Measurements from ENCODE around the gene CHKB.

Gene CHKB

GRCh38 chr22:50587407-50587806 is 4.8 kb upstream of the CHKB start:
- Mint-ChIP-seq H3K4me3 (no peak overlapping the region), H3K9me3 (no peaks in the 10 kb centered on the region), H3K27ac (no peak overlapping the region), H3K36me3 (ENCODE audit: low read depth) (peaks cover 8% of the 10 kb centered on the region), H3K27me3 (no peaks in the 10 kb centered on the region), H3K4me1 (ENCODE audit: low read depth) (peaks cover 7% of the 10 kb centered on the region)
- DNase-seq, result no peak

GRCh38 chr22:50586416-50586815 is 3.8 kb upstream of the CHKB start:
- H3K4me3 Mint-ChIP-seq, result no peak overlapping the region
- peaks cover 16% of the 10 kb centered on the region for H3K36me3 Mint-ChIP-seq (ENCODE audit: low read depth)
- DNase-seq, result no peak
- no peaks in the 10 kb centered on the region for H3K9me3 Mint-ChIP-seq
- H3K27ac Mint-ChIP-seq, result no peak overlapping the region
- peaks cover 11% of the 10 kb centered on the region for H3K4me1 Mint-ChIP-seq (ENCODE audit: low read depth)
- H3K27me3 Mint-ChIP-seq, result no peaks in the 10 kb centered on the region

GRCh38 chr22:50585781-50586180 is 3.1 kb upstream of the CHKB start:
- Mint-ChIP-seq H3K27me3 (no peaks in the 10 kb centered on the region), H3K36me3 (ENCODE audit: low read depth) (peaks cover 21% of the 10 kb centered on the region), H3K27ac (no peak overlapping the region), H3K4me3 (no peak overlapping the region), H3K4me1 (ENCODE audit: low read depth) (peaks cover 17% of the 10 kb centered on the region), H3K9me3 (no peaks in the 10 kb centered on the region)
- DNase-seq, result no peak

- peaks cover 21% of the 10 kb centered on the region for H3K4me1 Mint-ChIP-seq (ENCODE audit: low read depth)
- H3K4me3 Mint-ChIP-seq, result no peak overlapping the region
- H3K27me3 Mint-ChIP-seq, result no peaks in the 10 kb centered on the region
- no peak overlapping the region for H3K27ac Mint-ChIP-seq
- H3K36me3 Mint-ChIP-seq (ENCODE audit: low read depth), result peaks cover 26% of the 10 kb centered on the region
- H3K9me3 Mint-ChIP-seq, result no peaks in the 10 kb centered on the region
- DNase-seq, result no peak
Measured at GRCh38 chr22:50585238-50585637, 2.6 kb upstream of the CHKB start.

GRCh38 chr22:50584106-50585096 is 1.8 kb upstream of the CHKB start:
- H3K4me3 Mint-ChIP-seq, result peak overlapping the region; percentile 94
- H3K9me3 Mint-ChIP-seq, result no peaks in the 10 kb centered on the region
- peak overlapping the region; percentile 95 for H3K27ac Mint-ChIP-seq
- H3K36me3 Mint-ChIP-seq (ENCODE audit: low read depth), result peaks cover 34% of the 10 kb centered on the region
- H3K4me1 Mint-ChIP-seq (ENCODE audit: low read depth), result peaks cover 26% of the 10 kb centered on the region
- H3K27me3 Mint-ChIP-seq, result no peaks in the 10 kb centered on the region
- DNase-seq, result no peak

- Mint-ChIP-seq H3K36me3 (ENCODE audit: low read depth) (peaks cover 45% of the 10 kb centered on the region), H3K27me3 (no peaks in the 10 kb centered on the region), H3K9me3 (no peaks in the 10 kb centered on the region), H3K4me1 (ENCODE audit: low read depth) (peaks cover 26% of the 10 kb centered on the region), H3K4me3 (peak overlapping the region; percentile 94), H3K27ac (peak overlapping the region; percentile 95)
- no peak for DNase-seq
Measured at GRCh38 chr22:50583294-50583861, 729 bp upstream of the CHKB start.

GRCh38 chr22:50581950-50582492 is 628 bp downstream of the CHKB start:
- Mint-ChIP-seq H3K27ac (peak overlapping the region; percentile 94), H3K9me3 (no peaks in the 10 kb centered on the region), H3K4me3 (peak overlapping the region; percentile 94), H3K27me3 (no peaks in the 10 kb centered on the region), H3K4me1 (ENCODE audit: low read depth) (peaks cover 30% of the 10 kb centered on the region), H3K36me3 (ENCODE audit: low read depth) (peaks cover 52% of the 10 kb centered on the region)
- DNase-seq, result no peak

GRCh38 chr22:50581031-50581949 is 1.4 kb downstream of the CHKB start:
- peaks cover 59% of the 10 kb centered on the region for H3K36me3 Mint-ChIP-seq (ENCODE audit: low read depth)
- peaks cover 30% of the 10 kb centered on the region for H3K4me1 Mint-ChIP-seq (ENCODE audit: low read depth)
- H3K9me3 Mint-ChIP-seq, result no peaks in the 10 kb centered on the region
- peak overlapping the region; percentile 89 for H3K27ac Mint-ChIP-seq
- no peak for DNase-seq
- H3K27me3 Mint-ChIP-seq, result no peaks in the 10 kb centered on the region
- peak overlapping the region; percentile 94 for H3K4me3 Mint-ChIP-seq

- H3K27ac Mint-ChIP-seq, result no peak overlapping the region
- DNase-seq, result no peak
Measured at GRCh38 chr22:50579752-50580151, 2.9 kb downstream of the CHKB start.

GRCh38 chr22:50578776-50579310 is 3.8 kb downstream of the CHKB start:
- no peak overlapping the region for H3K4me3 Mint-ChIP-seq
- H3K4me1 Mint-ChIP-seq (ENCODE audit: low read depth), result peaks cover 28% of the 10 kb centered on the region
- H3K36me3 Mint-ChIP-seq (ENCODE audit: low read depth), result peaks cover 79% of the 10 kb centered on the region
- H3K27ac Mint-ChIP-seq, result no peak overlapping the region
- DNase-seq, result no peak
- H3K9me3 Mint-ChIP-seq, result no peaks in the 10 kb centered on the region
- H3K27me3 Mint-ChIP-seq, result no peaks in the 10 kb centered on the region

More at GRCh38 chr22:50579752-50580151, 2.9 kb downstream of the CHKB start:
- H3K36me3 Mint-ChIP-seq (ENCODE audit: low read depth), result peaks cover 72% of the 10 kb centered on the region
- H3K4me1 Mint-ChIP-seq (ENCODE audit: low read depth), result peaks cover 30% of the 10 kb centered on the region
- no peak overlapping the region for H3K4me3 Mint-ChIP-seq
- no peaks in the 10 kb centered on the region for H3K27me3 Mint-ChIP-seq
- H3K9me3 Mint-ChIP-seq, result no peaks in the 10 kb centered on the region

GRCh38 chr22:50577987-50578775 is 4.5 kb downstream of the CHKB start, which contains the start of gene CPT1B:
Gene CPT1B (minus strand): TSS chr22:50578427. CDS start chr22:50577915, 512 bp downstream.
- H3K36me3 Mint-ChIP-seq (ENCODE audit: low read depth), result peaks cover 79% of the 10 kb centered on the region
- H3K4me3 Mint-ChIP-seq, result no peak within 1 kb of the TSS

GRCh38 chr22:50577697-50577986 is 5.0 kb downstream of the CHKB start:
- Mint-ChIP-seq H3K9me3 (no peaks in the 10 kb centered on the region), H3K4me1 (ENCODE audit: low read depth) (peaks cover 22% of the 10 kb centered on the region), H3K4me3 (no peak overlapping the region), H3K27me3 (no peaks in the 10 kb centered on the region), H3K27ac (no peak overlapping the region), H3K36me3 (ENCODE audit: low read depth) (peaks cover 84% of the 10 kb centered on the region)
- no peak for DNase-seq

More at GRCh38 chr22:50577987-50578775, 4.5 kb downstream of the CHKB start, which contains the start of gene CPT1B:
- Mint-ChIP-seq H3K27ac (no peak within 1 kb of the TSS), H3K4me1 (ENCODE audit: low read depth) (peaks cover 22% of the 10 kb centered on the region), H3K27me3 (no peaks in the 10 kb centered on the region), H3K9me3 (no peaks in the 10 kb centered on the region)
- no peak for DNase-seq
